Tibial nerve (tissue), 3 donors: ENCODE results near the gene TMEM247.

Experiments
- CTCF ChIP-seq, 5 experiments: fragments of 200-600 bp in 3 of 5; fragments of 450-650 bp in 2 of 5; sonication (generic) in 3 of 5; IDR thresholded peaks; one replicate each; pipeline ENCODE4 v1.5.1; 2016 to 2019; ENCODE audit warnings: antibody characterized with exemption in 5 of 5, mild to moderate bottlenecking in 3 of 5, moderate library complexity in 2 of 5
- POLR2A ChIP-seq, 2 donors: fragments of 450-650 bp; IDR thresholded peaks; one replicate each; pipeline ENCODE4 v1.6.1; 2017; ENCODE audit warnings: antibody characterized with exemption in 2 of 2, mild to moderate bottlenecking in 2 of 2, moderate library complexity in 2 of 2

DNA sequence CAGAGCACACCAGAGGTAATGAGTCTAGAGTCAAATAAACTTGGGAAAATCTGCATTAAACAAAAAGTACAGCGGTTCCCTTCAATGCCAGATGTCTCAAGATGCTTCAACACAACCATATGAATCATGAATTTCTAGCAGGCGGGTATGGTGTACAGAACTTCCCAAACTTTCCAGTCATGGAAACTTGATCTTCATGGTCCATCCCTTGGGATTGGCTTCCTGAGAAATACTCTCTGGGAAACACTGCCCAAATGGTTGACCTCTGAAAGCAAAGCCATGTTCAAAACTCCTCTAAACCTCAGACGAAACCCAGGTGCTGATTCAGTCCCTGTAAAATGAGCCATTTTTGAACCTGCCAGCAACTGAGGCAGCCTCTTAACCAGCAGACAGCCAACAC lies 16.4 kb upstream of the TMEM247 start:
- no peak for TF ChIP-seq CTCF (IDR thresholded peaks at IDR 0.05)
- no peak for TF ChIP-seq POLR2A (IDR thresholded peaks at IDR 0.05)
